ENCODE measurements around the gene CTSV.
A peak's percentile ranks its signal among the peaks of the same experiment; 100 is the strongest.

GRCh38 chr9:97012617-97013016, 26.3 kb downstream of the CTSV start:
- TF ChIP-seq POLR2AphosphoS5 (IDR thresholded peaks at IDR 0.05): peak in 1 of 2 donors; percentile 46
- peak in 1 of 4 donors; percentile 7 for TF ChIP-seq POLR2A (IDR thresholded peaks at IDR 0.05)
